ENCODE results near the gene NSD2. TPM values are rescaled to one million over a fixed set of nuclear protein-coding genes. Genes with fewer than 3 reads are reported as not detected.
A peak's percentile ranks its signal among the peaks of the same experiment; 100 is the strongest.

NSD2 gene
- total and polyA plus RNA-seq, 4 donors: 59.0 to 102 (median 84.1) TPM

DNA sequence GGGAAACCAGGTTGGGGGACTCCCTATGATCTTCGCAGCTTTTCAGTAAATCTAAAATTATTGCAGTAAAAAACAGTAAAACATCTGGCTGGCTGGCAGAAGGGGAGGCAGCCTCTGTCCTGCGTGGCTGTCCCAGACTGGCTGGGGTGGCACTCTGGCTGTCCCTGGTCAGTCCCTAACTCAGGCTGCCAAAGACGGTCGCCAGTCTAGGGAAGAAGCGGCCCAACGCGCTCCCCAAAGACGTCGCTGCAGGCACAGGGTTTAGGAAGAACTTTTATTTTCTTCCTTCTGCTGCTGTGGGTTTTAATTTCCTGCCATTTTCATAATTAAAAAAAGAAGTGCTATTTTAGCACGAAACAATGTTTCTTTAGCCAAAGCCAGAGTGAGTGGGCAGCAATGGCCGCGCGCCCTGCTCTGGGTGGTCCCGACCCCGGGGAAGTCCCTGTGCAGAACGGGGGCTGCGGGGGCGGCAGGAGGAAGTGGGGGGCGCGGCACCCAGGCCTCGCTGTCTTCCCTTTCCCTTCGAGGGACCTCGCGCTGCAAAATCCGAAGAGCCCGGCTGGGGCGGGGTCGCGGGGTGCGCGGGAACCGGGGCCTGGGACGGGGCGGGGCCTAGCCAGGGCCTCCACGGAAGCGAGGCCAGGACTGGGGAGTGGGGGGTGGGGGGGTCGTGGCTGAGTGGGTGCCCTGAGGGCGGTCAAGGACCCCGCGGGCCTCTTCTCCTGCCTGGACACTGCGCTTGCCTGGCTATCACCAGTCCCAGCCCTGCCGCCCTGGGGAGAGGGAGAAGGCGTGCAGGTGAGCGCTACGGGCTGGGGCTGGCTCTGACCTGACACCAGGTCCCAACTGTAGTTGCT is 8.9 kb upstream of the NSD2 start:
- H3K27me3 ChIP-seq (ENCODE audit: control insufficient read depth, insufficient read depth, low read length): no peaks in the 10 kb centered on the region
- no peak for DNase-seq (ENCODE audit: low read depth in 4 of 6, low spot score in 6 of 6)
- 22% methylated on average over 32 of the region's 45 CpGs for WGBS (ENCODE audit: insufficient coverage)
- H3K9me3 ChIP-seq (ENCODE audit: control insufficient read depth, insufficient read depth, low read length): no peaks in the 10 kb centered on the region
- H3K4me1 ChIP-seq (ENCODE audit: control insufficient read depth, insufficient read depth, low read length): peaks cover 29% of the 10 kb centered on the region
- no peak overlapping the region for H3K27ac ChIP-seq (ENCODE audit: low read depth, low read length)
- no peaks in the 10 kb centered on the region for H3K36me3 ChIP-seq (ENCODE audit: control insufficient read depth, insufficient read depth, low read length)
- H3K4me3 ChIP-seq (ENCODE audit: low read depth, low read length): no peak overlapping the region

- Histone ChIP-seq H3K36me3 (ENCODE audit: control insufficient read depth, insufficient read depth, low read length) (no peaks in the 10 kb centered on the region), H3K27ac (ENCODE audit: low read depth, low read length) (no peak overlapping the region), H3K9me3 (ENCODE audit: control insufficient read depth, insufficient read depth, low read length) (no peaks in the 10 kb centered on the region), H3K4me1 (ENCODE audit: control insufficient read depth, insufficient read depth, low read length) (peaks cover 23% of the 10 kb centered on the region), H3K27me3 (ENCODE audit: control insufficient read depth, insufficient read depth, low read length) (no peaks in the 10 kb centered on the region), H3K4me3 (ENCODE audit: low read depth, low read length) (no peak overlapping the region)
- WGBS (ENCODE audit: insufficient coverage): 69% methylated on average over 12 of the region's 14 CpGs
- no peak for DNase-seq (ENCODE audit: low read depth in 4 of 6, low spot score in 6 of 6)
Observed at GRCh38 chr4:1862961-1863296, 8.3 kb upstream of the NSD2 start.

GRCh38 chr4:1863297-1864033 is 7.7 kb upstream of the NSD2 start:
- Histone ChIP-seq H3K4me1 (ENCODE audit: control insufficient read depth, insufficient read depth, low read length) (peaks cover 20% of the 10 kb centered on the region), H3K4me3 (ENCODE audit: low read depth, low read length) (no peak overlapping the region), H3K36me3 (ENCODE audit: control insufficient read depth, insufficient read depth, low read length) (no peaks in the 10 kb centered on the region), H3K9me3 (ENCODE audit: control insufficient read depth, insufficient read depth, low read length) (no peaks in the 10 kb centered on the region), H3K27me3 (ENCODE audit: control insufficient read depth, insufficient read depth, low read length) (no peaks in the 10 kb centered on the region), H3K27ac (ENCODE audit: low read depth, low read length) (no peak overlapping the region)
- DNase-seq (ENCODE audit: low read depth in 4 of 6, low spot score in 6 of 6): no peak
- WGBS (ENCODE audit: insufficient coverage): 90% methylated on average over 6 of the region's 11 CpGs

DNA sequence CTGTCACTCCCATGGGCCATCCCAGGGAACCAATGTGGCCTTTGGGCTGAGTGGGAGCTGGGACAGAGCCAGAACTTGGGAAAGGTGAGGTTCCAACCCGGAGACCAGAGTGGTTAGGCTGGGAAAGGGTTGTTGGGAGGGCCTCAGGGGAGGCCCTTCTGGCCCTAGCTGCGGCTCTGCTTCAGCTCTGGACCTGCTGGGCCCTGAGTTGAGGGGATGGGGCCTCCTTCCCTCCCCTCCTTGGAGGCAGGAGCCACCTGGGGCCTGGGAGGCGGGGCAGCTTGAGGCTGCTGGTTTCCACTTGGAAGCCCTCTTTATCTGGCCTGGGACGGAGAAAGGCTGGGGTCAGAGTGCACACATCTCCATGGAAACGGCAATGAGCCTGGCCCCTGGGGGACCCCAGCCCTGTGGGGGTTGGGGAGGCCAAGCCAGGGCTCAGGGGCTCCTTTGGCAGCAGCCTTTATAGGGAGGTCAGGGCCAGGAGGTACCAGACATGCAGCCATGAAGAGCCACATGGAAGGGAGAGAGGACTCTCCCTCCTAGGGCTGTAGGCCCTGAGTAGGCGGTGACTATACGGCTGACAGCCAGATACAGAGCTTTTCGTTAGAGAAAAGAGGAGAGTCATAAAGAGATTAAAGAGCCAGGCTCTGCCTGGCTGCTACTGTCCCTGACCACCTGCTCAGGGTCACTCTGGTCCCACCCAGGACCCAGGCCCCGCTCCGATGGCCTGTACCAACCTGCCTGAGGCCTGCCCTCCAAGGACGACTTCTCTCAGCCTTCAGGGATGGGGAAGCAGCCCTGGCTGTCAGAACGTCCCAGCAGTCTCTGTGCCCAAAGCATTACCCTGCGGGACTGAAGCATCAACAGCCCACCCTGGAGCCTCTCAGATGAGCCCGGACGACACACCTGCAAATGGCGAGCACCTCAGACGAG is 6.9 kb upstream of the NSD2 start:
- Histone ChIP-seq H3K27me3 (ENCODE audit: control insufficient read depth, insufficient read depth, low read length) (no peaks in the 10 kb centered on the region), H3K27ac (ENCODE audit: low read depth, low read length) (no peak overlapping the region)

GRCh38 chr4:1866189-1866661 is 5.0 kb upstream of the NSD2 start:
- Histone ChIP-seq H3K4me3 (ENCODE audit: low read depth, low read length) (no peak overlapping the region), H3K9me3 (ENCODE audit: control insufficient read depth, insufficient read depth, low read length) (no peaks in the 10 kb centered on the region), H3K27ac (ENCODE audit: low read depth, low read length) (no peak overlapping the region), H3K36me3 (ENCODE audit: control insufficient read depth, insufficient read depth, low read length) (no peaks in the 10 kb centered on the region), H3K27me3 (ENCODE audit: control insufficient read depth, insufficient read depth, low read length) (no peaks in the 10 kb centered on the region), H3K4me1 (ENCODE audit: control insufficient read depth, insufficient read depth, low read length) (peaks cover 31% of the 10 kb centered on the region)
- no peak for DNase-seq (ENCODE audit: low read depth in 4 of 6, low spot score in 6 of 6)
- WGBS (ENCODE audit: insufficient coverage): 56% methylated on average over 7 of the region's 7 CpGs

More for the DNA sequence above, 6.9 kb upstream of the NSD2 start:
- Histone ChIP-seq H3K4me1 (ENCODE audit: control insufficient read depth, insufficient read depth, low read length) (peaks cover 20% of the 10 kb centered on the region), H3K36me3 (ENCODE audit: control insufficient read depth, insufficient read depth, low read length) (no peaks in the 10 kb centered on the region), H3K4me3 (ENCODE audit: low read depth, low read length) (no peak overlapping the region), H3K9me3 (ENCODE audit: control insufficient read depth, insufficient read depth, low read length) (no peaks in the 10 kb centered on the region)
- WGBS (ENCODE audit: insufficient coverage): 56% methylated on average over 16 of the region's 17 CpGs
- no peak for DNase-seq (ENCODE audit: low read depth in 4 of 6, low spot score in 6 of 6)

GRCh38 chr4:1868293-1868692 is 2.9 kb upstream of the NSD2 start:
- Histone ChIP-seq H3K9me3 (ENCODE audit: control insufficient read depth, insufficient read depth, low read length) (no peaks in the 10 kb centered on the region), H3K27ac (ENCODE audit: low read depth, low read length) (no peak overlapping the region), H3K4me3 (ENCODE audit: low read depth, low read length) (no peak overlapping the region), H3K4me1 (ENCODE audit: control insufficient read depth, insufficient read depth, low read length) (peaks cover 26% of the 10 kb centered on the region), H3K36me3 (ENCODE audit: control insufficient read depth, insufficient read depth, low read length) (no peaks in the 10 kb centered on the region), H3K27me3 (ENCODE audit: control insufficient read depth, insufficient read depth, low read length) (no peaks in the 10 kb centered on the region)
- WGBS (ENCODE audit: insufficient coverage): 67% methylated on average over 1 of the region's 5 CpGs
- no peak for DNase-seq (ENCODE audit: low read depth in 4 of 6, low spot score in 6 of 6)

GRCh38 chr4:1868912-1869311 is 2.3 kb upstream of the NSD2 start:
- Histone ChIP-seq H3K27me3 (ENCODE audit: control insufficient read depth, insufficient read depth, low read length) (no peaks in the 10 kb centered on the region), H3K9me3 (ENCODE audit: control insufficient read depth, insufficient read depth, low read length) (no peaks in the 10 kb centered on the region), H3K4me1 (ENCODE audit: control insufficient read depth, insufficient read depth, low read length) (peaks cover 23% of the 10 kb centered on the region), H3K27ac (ENCODE audit: low read depth, low read length) (no peak overlapping the region), H3K4me3 (ENCODE audit: low read depth, low read length) (no peak overlapping the region), H3K36me3 (ENCODE audit: control insufficient read depth, insufficient read depth, low read length) (no peaks in the 10 kb centered on the region)
- no peak for DNase-seq (ENCODE audit: low read depth in 4 of 6, low spot score in 6 of 6)
- 97% methylated on average over 2 of the region's 3 CpGs for WGBS (ENCODE audit: insufficient coverage)

- peak overlapping the region; percentile 54 for H3K4me3 ChIP-seq (ENCODE audit: low read depth, low read length)
- 47% methylated on average over 15 of the region's 19 CpGs for WGBS (ENCODE audit: insufficient coverage)
- DNase-seq (ENCODE audit: low read depth in 4 of 6, low spot score in 6 of 6): no peak
- peak overlapping the region; percentile 91 for H3K27ac ChIP-seq (ENCODE audit: low read depth, low read length)
- H3K27me3 ChIP-seq (ENCODE audit: control insufficient read depth, insufficient read depth, low read length): no peaks in the 10 kb centered on the region
- peaks cover 15% of the 10 kb centered on the region for H3K4me1 ChIP-seq (ENCODE audit: control insufficient read depth, insufficient read depth, low read length)
- H3K36me3 ChIP-seq (ENCODE audit: control insufficient read depth, insufficient read depth, low read length): no peaks in the 10 kb centered on the region
- no peaks in the 10 kb centered on the region for H3K9me3 ChIP-seq (ENCODE audit: control insufficient read depth, insufficient read depth, low read length)
Observed at GRCh38 chr4:1869530-1870327, 1.5 kb upstream of the NSD2 start.

- peak overlapping the region; percentile 91 for H3K27ac ChIP-seq (ENCODE audit: low read depth, low read length)
- H3K36me3 ChIP-seq (ENCODE audit: control insufficient read depth, insufficient read depth, low read length): no peaks in the 10 kb centered on the region
- DNase-seq (ENCODE audit: low read depth in 4 of 6, low spot score in 6 of 6): peak in 3 of 6 donors; percentile 48 to 92 (median 89)
- H3K4me3 ChIP-seq (ENCODE audit: low read depth, low read length): peak overlapping the region; percentile 54
- H3K27me3 ChIP-seq (ENCODE audit: control insufficient read depth, insufficient read depth, low read length): no peaks in the 10 kb centered on the region
- H3K9me3 ChIP-seq (ENCODE audit: control insufficient read depth, insufficient read depth, low read length): no peaks in the 10 kb centered on the region
- 0% methylated on average over 22 of the region's 22 CpGs for WGBS (ENCODE audit: insufficient coverage)
- H3K4me1 ChIP-seq (ENCODE audit: control insufficient read depth, insufficient read depth, low read length): peaks cover 14% of the 10 kb centered on the region
Observed at GRCh38 chr4:1870328-1870577, 940 bp upstream of the NSD2 start.
